ENCODE measurements around the gene SCN1B.
"Not testable (repeated sequence)": the region's sequence is repeated elsewhere in the genome, so short reads cannot be mapped to it uniquely, and the experiment has no call there.

GRCh38 chr19:35051268-35051667, 21.0 kb downstream of the SCN1B start:
- TF ChIP-seq CTCF (IDR thresholded peaks at IDR 0.05); POLR2A (IDR thresholded peaks at IDR 0.05); POLR2AphosphoS5 (IDR thresholded peaks at IDR 0.05); EP300 (IDR thresholded peaks at IDR 0.05; ENCODE audit: low read depth): not testable (repeated sequence)

Data from transverse colon (tissue), 4 donors.